Activated T-helper 1 cell treated with Interleukin-2 at 50 U/mL for 16 hours (primary cell): ENCODE data around the gene GALNT14.

Experiments used
- DNase-seq: peaks from one replicate; pipeline ENCODE4 v3.0.0-alpha.2; 2020; ENCODE audit warnings: low read depth

The GALNT14 gene

GRCh38 chr2:30974092-30974491 is 164.1 kb downstream of the GALNT14 start:
- DNase-seq, result no peak

- no peak for DNase-seq
Observed at GRCh38 chr2:30971231-30972025, 166.8 kb downstream of the GALNT14 start.

GRCh38 chr2:30968660-30969397 is 169.4 kb downstream of the GALNT14 start:
- no peak for DNase-seq

- no peak for DNase-seq
Observed at GRCh38 chr2:30966786-30967185, 171.5 kb downstream of the GALNT14 start.

GRCh38 chr2:30965022-30965531 is 173.2 kb downstream of the GALNT14 start:
- no peak for DNase-seq

- no peak for DNase-seq
Observed at GRCh38 chr2:30964334-30965005, 173.8 kb downstream of the GALNT14 start.

GRCh38 chr2:30963184-30963583 is 175.1 kb downstream of the GALNT14 start:
- no peak for DNase-seq

- DNase-seq, result no peak
Observed at GRCh38 chr2:30960213-30960612, 178.0 kb downstream of the GALNT14 start.

- no peak for DNase-seq
Observed at GRCh38 chr2:30959653-30960052, 178.6 kb downstream of the GALNT14 start.

GRCh38 chr2:30958918-30959265 is 179.3 kb downstream of the GALNT14 start:
- no peak for DNase-seq

- DNase-seq, result no peak
Observed at GRCh38 chr2:30958193-30958917, 179.9 kb downstream of the GALNT14 start.

- no peak for DNase-seq
Observed at GRCh38 chr2:30957591-30957990, 180.6 kb downstream of the GALNT14 start.

GRCh38 chr2:30956995-30957394 is 181.2 kb downstream of the GALNT14 start:
- DNase-seq, result no peak

- DNase-seq, result no peak
Observed at GRCh38 chr2:30955516-30956132, 182.6 kb downstream of the GALNT14 start.

GRCh38 chr2:30950339-30950738 is 187.9 kb downstream of the GALNT14 start:
- no peak for DNase-seq

- no peak for DNase-seq
Observed at GRCh38 chr2:30949435-30949834, 188.8 kb downstream of the GALNT14 start.

GRCh38 chr2:30948857-30949256 is 189.4 kb downstream of the GALNT14 start:
- DNase-seq, result no peak

- DNase-seq, result no peak
Observed at GRCh38 chr2:30948130-30948529, 190.1 kb downstream of the GALNT14 start.

GRCh38 chr2:30947686-30948085 is 190.6 kb downstream of the GALNT14 start:
- DNase-seq, result no peak

GRCh38 chr2:30942419-30942818 is 195.8 kb downstream of the GALNT14 start:
- DNase-seq, result no peak

- no peak for DNase-seq
Observed at GRCh38 chr2:30940839-30941238, 197.4 kb downstream of the GALNT14 start.

- no peak for DNase-seq
Observed at GRCh38 chr2:30939364-30939763, 198.9 kb downstream of the GALNT14 start.
